ENCODE results near the gene ARHGEF17. TPM values are rescaled to one million over a fixed set of nuclear protein-coding genes. Genes with fewer than 3 reads are reported as not detected.

Gene ARHGEF17
- total and polyA plus RNA-seq, 2 of the 8 experiments (the other 6 are each of a cell fraction or from before 2014, with no cell fraction given), result 11.3 to 14.6 TPM

- Histone ChIP-seq H3K56ac (replicated peaks; ENCODE audit: insufficient read length, low read depth, low read length) (no peak overlapping the region), H3K36me3 (ENCODE audit: control insufficient read depth in 2 of 4, insufficient read depth in 4 of 4, low read length in 3 of 4) (no peaks in the 10 kb centered on the region), H4K5ac (ENCODE audit: insufficient read length, low read depth, low read length) (no peak overlapping the region), H3K23me2 (ENCODE audit: low read depth, low read length) (peaks cover 18% of the 10 kb centered on the region), H3K23ac (ENCODE audit: insufficient read length) (no peak overlapping the region), H3K4ac (replicated peaks; ENCODE audit: insufficient read length, low read depth, low read length) (no peak overlapping the region), H3K4me3 (ENCODE audit: extremely low read depth in 1 of 4, insufficient read depth in 2 of 4, low read depth in 3 of 4, low read length in 4 of 4) (peak overlapping the region in 1 of 4 experiments; percentile 88; a peak in 2 of 8 replicates), H3K27ac (ENCODE audit: low read depth, low read length) (no peak overlapping the region), H3K18ac (ENCODE audit: extremely low read depth, low read length) (no peak overlapping the region), H2BK20ac (ENCODE audit: low read length) (no peak overlapping the region), H3K4me1 (replicated peaks in 1 of 4; ENCODE audit: control insufficient read depth in 3 of 4, insufficient read depth in 4 of 4, low read length in 3 of 4) (peaks cover 3 to 22% (median 12%) of the 10 kb centered on the region in 4 experiments), H3K4me2 (ENCODE audit: insufficient read depth in 1 of 2, low read depth in 2 of 2, low read length in 2 of 2) (peak overlapping the region; percentile 37 to 98; a peak in 3 of 4 replicates), H3K27me3 (replicated peaks in 1 of 4; ENCODE audit: control insufficient read depth in 3 of 4, extremely low read depth in 1 of 4, insufficient read depth in 3 of 4, low read length in 3 of 4) (peaks cover 0 to 40% (median 29%) of the 10 kb centered on the region in 4 experiments; a peak in 6 of 7 replicates), H4K20me1 (replicated peaks in 1 of 2; ENCODE audit: control insufficient read depth in 1 of 2, insufficient read depth in 2 of 2, low read length in 2 of 2) (peaks cover 11 to 33% of the 10 kb centered on the region in 2 experiments), H4K8ac (ENCODE audit: extremely low read depth, insufficient read depth, low read length) (no peak overlapping the region), H2BK5ac (ENCODE audit: low read depth, low read length) (no peak overlapping the region), H3K14ac (ENCODE audit: insufficient read length) (no peak overlapping the region), H3K79me1 (ENCODE audit: low read depth, low read length) (peaks cover 7% of the 10 kb centered on the region), H4K91ac (replicated peaks; ENCODE audit: insufficient read length, low read length) (no peak overlapping the region), H3K9ac (replicated peaks in 1 of 4; ENCODE audit: extremely low read depth in 1 of 4, low read depth in 3 of 4, low read length in 3 of 4) (no peak overlapping the region), H3K9me3 (ENCODE audit: insufficient read depth in 2 of 2, low read depth in 1 of 2, low read length in 1 of 2) (no peaks in the 10 kb centered on the region), H2BK15ac (ENCODE audit: low read length) (0 out of 2 replicates have a peak overlapping the region, but pooled peaks have one; percentile 29), H3K79me2 (ENCODE audit: control insufficient read depth in 1 of 2, insufficient read depth in 2 of 2, low read length in 2 of 2) (no peaks in the 10 kb centered on the region), H2AK5ac (ENCODE audit: low read depth, low read length) (no peak overlapping the region), H2BK120ac (replicated peaks; ENCODE audit: low read depth, low read length) (no peak overlapping the region), H2AFZ (ENCODE audit: low read length) (no peak overlapping the region), H2BK12ac (ENCODE audit: low read depth, low read length) (no peak overlapping the region)
- FAIRE-seq (no peak), DNase-seq (ENCODE audit: low read depth in 1 of 2, low spot score in 2 of 2) (no peak)
- ChIA-PET CTCF (ENCODE audit: partially characterized antibody) (interaction anchor here (0.6 to 25.1 kb wide), 9 partner anchors 14 to 81 kb away, joined by 3 to 383 read pairs (median 5); no protein-coding TSS in a partner anchor), POLR2A (ENCODE audit: partially characterized antibody) (interaction anchor here (0.8 to 7.8 kb wide), 7 partner anchors 17 to 86 kb away, joined by 3 to 91 read pairs (median 4); no protein-coding TSS in a partner anchor)
- TF ChIP-seq GABPA (IDR thresholded peaks at IDR 0.05; ENCODE audit: borderline replicate concordance, insufficient read depth, low read length), result no peak
- WGBS, 2 experiments (ENCODE audit: extremely low coverage in 1 of 2, insufficient coverage in 1 of 2, insufficient read length in 1 of 2, insufficient replicate concordance in 2 of 2, low coverage in 1 of 2, low lambda C conversion rate in 2 of 2, missing lambda C conversion rate in 1 of 2), result 90% methylated on average over 15 of the region's 16 CpGs; no CpG with 5 or more reads in 1 of the 2 experiments
Observed at GRCh38 chr11:73310076-73310475, 2.0 kb downstream of the ARHGEF17 start.

All from H1 (cell line).